HepG2 (cell line): ENCODE measurements around the gene SLC16A14. TPM values are rescaled to one million over a fixed set of nuclear protein-coding genes. Genes with fewer than 3 reads are reported as not detected.

ENCODE experiments used
- CCDC6 ChIP-seq: sonication (generic); formaldehyde crosslinking; IDR thresholded peaks from 2 replicates; pipeline ENCODE4 v1.8.1; 2022; ENCODE audit warnings: mild to moderate bottlenecking, missing genetic modification reagents, moderate library complexity
- GABPB1 ChIP-seq: IDR thresholded peaks from 2 replicates; pipeline ENCODE4 v1.6.1; 2016; ENCODE audit warnings: mild to moderate bottlenecking, missing genetic modification reagents, moderate library complexity, missing compliant biosample characterization
- RXRB ChIP-seq: IDR thresholded peaks from 2 replicates; pipeline ENCODE4 v1.6.1; 2016; ENCODE audit warnings: borderline replicate concordance, missing genetic modification reagents, missing compliant biosample characterization
- SALL1 ChIP-seq: sonication (generic); formaldehyde crosslinking; IDR thresholded peaks from 2 replicates; pipeline ENCODE4 v1.8.0; 2022; ENCODE audit warnings: mild to moderate bottlenecking, missing genetic modification reagents
- SRF ChIP-seq: IDR thresholded peaks from 2 replicates; pipeline ENCODE4 v1.6.1; 2011; ENCODE audit warnings: mild to moderate bottlenecking, low read depth, low read length, moderate library complexity
- SRSF4 ChIP-seq: fragments of 200-400 bp; formaldehyde crosslinking; IDR thresholded peaks from one replicate; pipeline ENCODE4 v1.6.1; 2018; ENCODE audit warnings: mild to moderate bottlenecking, low read depth, low read length, moderate library complexity; ENCODE audit not compliant: poor library complexity, severe bottlenecking
- SRY ChIP-seq: sonication (generic); formaldehyde crosslinking; IDR thresholded peaks from 2 replicates; pipeline ENCODE4 v1.8.0; 2022; ENCODE audit warnings: mild to moderate bottlenecking, missing genetic modification reagents
- ZFP62 ChIP-seq: sonication (generic); formaldehyde crosslinking; IDR thresholded peaks from 2 replicates; pipeline ENCODE4 v1.4.0; 2020; ENCODE audit warnings: missing genetic modification reagents
- ZNF207 ChIP-seq: fragments of 450-650 bp; IDR thresholded peaks from 2 replicates; pipeline ENCODE4 v1.6.1; 2016; ENCODE audit warnings: antibody characterized with exemption, borderline replicate concordance
- ZNF7 ChIP-seq: IDR thresholded peaks from 2 replicates; pipeline ENCODE4 v1.6.1; 2016; ENCODE audit warnings: missing biosample characterization, missing genetic modification reagents
- ZNF747 ChIP-seq: sonication (generic); formaldehyde crosslinking; IDR thresholded peaks from 2 replicates; pipeline ENCODE4 v1.8.1; 2023; ENCODE audit warnings: missing genetic modification reagents, mild to moderate bottlenecking, borderline replicate concordance
- ZNF83 ChIP-seq: sonication (generic); formaldehyde crosslinking; IDR thresholded peaks from 2 replicates; pipeline ENCODE4 v1.4.0; 2020; ENCODE audit warnings: missing genetic modification reagents, mild to moderate bottlenecking, borderline replicate concordance
- polyA plus RNA-seq, 8 experiments: library from polyadenylated mRNA; depleted of rRNA in 3 of 8; stranded (reverse) in 7 of 8; unstranded in 1 of 8; fragments of >200 nt; fragmentation: Illumina TruSeq in 4 of 8; extraction: Trizol in 4 of 8; gene quantifications; 2 replicates each; pipeline versions ENCODE4 v1.2.1 to v1.2.3, GENCODE V29; 2011 to 2016; ENCODE audit warnings: low read depth in 4 of 8, missing spikeins in 1 of 8, mixed read lengths in 1 of 8; ENCODE audit not compliant: insufficient read depth in 1 of 8
- total RNA-seq, 5 experiments: library from RNA; depleted of rRNA; stranded (reverse); fragments of >200 nt; fragmentation: Illumina TruSeq; extraction: Trizol; gene quantifications; 2 replicates each; pipeline ENCODE4 v1.2.3, GENCODE V29; 2016; ENCODE audit warnings: low read depth in 1 of 5
- TF ChIP-seq, protein P1 (sequence below): sonication (generic); formaldehyde crosslinking; IDR thresholded peaks from 2 replicates; pipeline ENCODE4 v1.4.0; 2020; ENCODE audit warnings: missing genetic modification reagents
- TF ChIP-seq, protein P2 (sequence below): sonication (generic); formaldehyde crosslinking; IDR thresholded peaks from 2 replicates; pipeline ENCODE4 v1.4.0; 2020; ENCODE audit warnings: mild to moderate bottlenecking, missing genetic modification reagents
- TF ChIP-seq, protein P3 (sequence below): sonication (generic); formaldehyde crosslinking; IDR thresholded peaks from 2 replicates; pipeline ENCODE4 v1.4.0; 2020; ENCODE audit warnings: mild to moderate bottlenecking, missing genetic modification reagents, borderline replicate concordance
- TF ChIP-seq, protein P4 (sequence below): sonication (generic); formaldehyde crosslinking; IDR thresholded peaks from 2 replicates; pipeline ENCODE4 v1.4.0; 2020; ENCODE audit warnings: missing genetic modification reagents
- TF ChIP-seq, protein P5 (sequence below): sonication (generic); formaldehyde crosslinking; IDR thresholded peaks from 2 replicates; pipeline ENCODE4 v1.5.1; 2020; ENCODE audit warnings: mild to moderate bottlenecking, missing genetic modification reagents, moderate library complexity

Gene SLC16A14
- total and polyA plus RNA-seq, 2 of the 13 experiments (the other 11 are each of a cell fraction or from before 2014, with no cell fraction given): 0.05 TPM; not detected in 1

DNA sequence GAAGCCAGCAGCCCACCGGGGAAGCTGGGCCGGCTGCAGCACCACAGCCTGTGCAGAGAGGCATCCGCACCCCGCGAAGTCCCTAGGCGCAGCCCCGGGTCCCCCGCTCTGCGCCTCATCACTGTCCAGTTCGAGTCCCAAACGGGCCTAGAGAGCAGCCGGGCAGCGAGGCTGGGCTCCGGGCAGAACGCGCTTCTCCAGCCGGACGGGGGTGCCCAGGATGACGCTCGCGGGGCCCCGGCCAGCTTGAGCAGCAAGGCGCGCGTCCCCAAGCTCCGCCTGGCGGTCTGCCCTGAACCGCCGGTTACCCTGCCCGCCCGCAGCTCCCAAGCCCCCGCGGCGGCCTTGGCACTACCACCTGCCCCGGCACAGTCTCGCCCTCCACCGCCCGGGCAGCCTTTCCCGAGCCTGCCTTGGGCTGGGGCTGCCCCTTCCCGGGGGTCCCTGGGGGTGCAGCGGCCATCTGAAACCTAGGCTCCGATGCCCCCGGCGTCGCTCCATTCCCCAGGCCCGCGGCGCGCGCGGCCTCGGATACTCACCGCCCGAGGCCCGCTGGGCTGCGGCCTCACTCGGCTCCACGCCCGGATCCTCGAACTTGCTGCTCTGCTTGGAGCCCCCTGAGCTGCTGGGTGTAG, 591 bp downstream of the SLC16A14 start (continued):
- TF ChIP-seq ZNF83 (no peak), RXRB (CRISPR knock-in tag) (no peak), ZFP62 (no peak), SALL1 (peak; percentile 18; the same call in 1 of the 2 replicates), ZNF7 (CRISPR knock-in tag) (no peak), ZNF207 (no peak), ZNF747 (no peak), SRF (no peak), GABPB1 (CRISPR knock-in tag) (no peak), CCDC6 (CRISPR knock-in tag) (no peak), SRSF4 (no peak), SRY (no peak)
- TF ChIP-seq, protein P1, sequence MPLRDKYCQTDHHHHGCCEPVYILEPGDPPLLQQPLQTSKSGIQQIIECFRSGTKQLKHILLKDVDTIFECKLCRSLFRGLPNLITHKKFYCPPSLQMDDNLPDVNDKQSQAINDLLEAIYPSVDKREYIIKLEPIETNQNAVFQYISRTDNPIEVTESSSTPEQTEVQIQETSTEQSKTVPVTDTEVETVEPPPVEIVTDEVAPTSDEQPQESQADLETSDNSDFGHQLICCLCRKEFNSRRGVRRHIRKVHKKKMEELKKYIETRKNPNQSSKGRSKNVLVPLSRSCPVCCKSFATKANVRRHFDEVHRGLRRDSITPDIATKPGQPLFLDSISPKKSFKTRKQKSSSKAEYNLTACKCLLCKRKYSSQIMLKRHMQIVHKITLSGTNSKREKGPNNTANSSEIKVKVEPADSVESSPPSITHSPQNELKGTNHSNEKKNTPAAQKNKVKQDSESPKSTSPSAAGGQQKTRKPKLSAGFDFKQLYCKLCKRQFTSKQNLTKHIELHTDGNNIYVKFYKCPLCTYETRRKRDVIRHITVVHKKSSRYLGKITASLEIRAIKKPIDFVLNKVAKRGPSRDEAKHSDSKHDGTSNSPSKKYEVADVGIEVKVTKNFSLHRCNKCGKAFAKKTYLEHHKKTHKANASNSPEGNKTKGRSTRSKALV (CRISPR knock-in tag): peak; percentile 95
- TF ChIP-seq, protein P2, sequence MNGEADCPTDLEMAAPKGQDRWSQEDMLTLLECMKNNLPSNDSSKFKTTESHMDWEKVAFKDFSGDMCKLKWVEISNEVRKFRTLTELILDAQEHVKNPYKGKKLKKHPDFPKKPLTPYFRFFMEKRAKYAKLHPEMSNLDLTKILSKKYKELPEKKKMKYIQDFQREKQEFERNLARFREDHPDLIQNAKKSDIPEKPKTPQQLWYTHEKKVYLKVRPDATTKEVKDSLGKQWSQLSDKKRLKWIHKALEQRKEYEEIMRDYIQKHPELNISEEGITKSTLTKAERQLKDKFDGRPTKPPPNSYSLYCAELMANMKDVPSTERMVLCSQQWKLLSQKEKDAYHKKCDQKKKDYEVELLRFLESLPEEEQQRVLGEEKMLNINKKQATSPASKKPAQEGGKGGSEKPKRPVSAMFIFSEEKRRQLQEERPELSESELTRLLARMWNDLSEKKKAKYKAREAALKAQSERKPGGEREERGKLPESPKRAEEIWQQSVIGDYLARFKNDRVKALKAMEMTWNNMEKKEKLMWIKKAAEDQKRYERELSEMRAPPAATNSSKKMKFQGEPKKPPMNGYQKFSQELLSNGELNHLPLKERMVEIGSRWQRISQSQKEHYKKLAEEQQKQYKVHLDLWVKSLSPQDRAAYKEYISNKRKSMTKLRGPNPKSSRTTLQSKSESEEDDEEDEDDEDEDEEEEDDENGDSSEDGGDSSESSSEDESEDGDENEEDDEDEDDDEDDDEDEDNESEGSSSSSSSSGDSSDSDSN (CRISPR knock-in tag): 0 out of 2 replicates have a peak, but pooled peaks have one; percentile 18
- TF ChIP-seq, protein P3, sequence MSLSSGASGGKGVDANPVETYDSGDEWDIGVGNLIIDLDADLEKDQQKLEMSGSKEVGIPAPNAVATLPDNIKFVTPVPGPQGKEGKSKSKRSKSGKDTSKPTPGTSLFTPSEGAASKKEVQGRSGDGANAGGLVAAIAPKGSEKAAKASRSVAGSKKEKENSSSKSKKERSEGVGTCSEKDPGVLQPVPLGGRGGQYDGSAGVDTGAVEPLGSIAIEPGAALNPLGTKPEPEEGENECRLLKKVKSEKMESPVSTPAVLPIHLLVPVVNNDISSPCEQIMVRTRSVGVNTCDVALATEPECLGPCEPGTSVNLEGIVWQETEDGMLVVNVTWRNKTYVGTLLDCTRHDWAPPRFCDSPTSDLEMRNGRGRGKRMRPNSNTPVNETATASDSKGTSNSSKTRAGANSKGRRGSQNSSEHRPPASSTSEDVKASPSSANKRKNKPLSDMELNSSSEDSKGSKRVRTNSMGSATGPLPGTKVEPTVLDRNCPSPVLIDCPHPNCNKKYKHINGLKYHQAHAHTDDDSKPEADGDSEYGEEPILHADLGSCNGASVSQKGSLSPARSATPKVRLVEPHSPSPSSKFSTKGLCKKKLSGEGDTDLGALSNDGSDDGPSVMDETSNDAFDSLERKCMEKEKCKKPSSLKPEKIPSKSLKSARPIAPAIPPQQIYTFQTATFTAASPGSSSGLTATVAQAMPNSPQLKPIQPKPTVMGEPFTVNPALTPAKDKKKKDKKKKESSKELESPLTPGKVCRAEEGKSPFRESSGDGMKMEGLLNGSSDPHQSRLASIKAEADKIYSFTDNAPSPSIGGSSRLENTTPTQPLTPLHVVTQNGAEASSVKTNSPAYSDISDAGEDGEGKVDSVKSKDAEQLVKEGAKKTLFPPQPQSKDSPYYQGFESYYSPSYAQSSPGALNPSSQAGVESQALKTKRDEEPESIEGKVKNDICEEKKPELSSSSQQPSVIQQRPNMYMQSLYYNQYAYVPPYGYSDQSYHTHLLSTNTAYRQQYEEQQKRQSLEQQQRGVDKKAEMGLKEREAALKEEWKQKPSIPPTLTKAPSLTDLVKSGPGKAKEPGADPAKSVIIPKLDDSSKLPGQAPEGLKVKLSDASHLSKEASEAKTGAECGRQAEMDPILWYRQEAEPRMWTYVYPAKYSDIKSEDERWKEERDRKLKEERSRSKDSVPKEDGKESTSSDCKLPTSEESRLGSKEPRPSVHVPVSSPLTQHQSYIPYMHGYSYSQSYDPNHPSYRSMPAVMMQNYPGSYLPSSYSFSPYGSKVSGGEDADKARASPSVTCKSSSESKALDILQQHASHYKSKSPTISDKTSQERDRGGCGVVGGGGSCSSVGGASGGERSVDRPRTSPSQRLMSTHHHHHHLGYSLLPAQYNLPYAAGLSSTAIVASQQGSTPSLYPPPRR (CRISPR knock-in tag): no peak
- TF ChIP-seq, protein P4, sequence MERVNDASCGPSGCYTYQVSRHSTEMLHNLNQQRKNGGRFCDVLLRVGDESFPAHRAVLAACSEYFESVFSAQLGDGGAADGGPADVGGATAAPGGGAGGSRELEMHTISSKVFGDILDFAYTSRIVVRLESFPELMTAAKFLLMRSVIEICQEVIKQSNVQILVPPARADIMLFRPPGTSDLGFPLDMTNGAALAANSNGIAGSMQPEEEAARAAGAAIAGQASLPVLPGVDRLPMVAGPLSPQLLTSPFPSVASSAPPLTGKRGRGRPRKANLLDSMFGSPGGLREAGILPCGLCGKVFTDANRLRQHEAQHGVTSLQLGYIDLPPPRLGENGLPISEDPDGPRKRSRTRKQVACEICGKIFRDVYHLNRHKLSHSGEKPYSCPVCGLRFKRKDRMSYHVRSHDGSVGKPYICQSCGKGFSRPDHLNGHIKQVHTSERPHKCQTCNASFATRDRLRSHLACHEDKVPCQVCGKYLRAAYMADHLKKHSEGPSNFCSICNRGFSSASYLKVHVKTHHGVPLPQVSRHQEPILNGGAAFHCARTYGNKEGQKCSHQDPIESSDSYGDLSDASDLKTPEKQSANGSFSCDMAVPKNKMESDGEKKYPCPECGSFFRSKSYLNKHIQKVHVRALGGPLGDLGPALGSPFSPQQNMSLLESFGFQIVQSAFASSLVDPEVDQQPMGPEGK (CRISPR knock-in tag): no peak
- TF ChIP-seq, protein P5, sequence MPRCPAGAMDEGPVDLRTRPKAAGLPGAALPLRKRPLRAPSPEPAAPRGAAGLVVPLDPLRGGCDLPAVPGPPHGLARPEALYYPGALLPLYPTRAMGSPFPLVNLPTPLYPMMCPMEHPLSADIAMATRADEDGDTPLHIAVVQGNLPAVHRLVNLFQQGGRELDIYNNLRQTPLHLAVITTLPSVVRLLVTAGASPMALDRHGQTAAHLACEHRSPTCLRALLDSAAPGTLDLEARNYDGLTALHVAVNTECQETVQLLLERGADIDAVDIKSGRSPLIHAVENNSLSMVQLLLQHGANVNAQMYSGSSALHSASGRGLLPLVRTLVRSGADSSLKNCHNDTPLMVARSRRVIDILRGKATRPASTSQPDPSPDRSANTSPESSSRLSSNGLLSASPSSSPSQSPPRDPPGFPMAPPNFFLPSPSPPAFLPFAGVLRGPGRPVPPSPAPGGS: no peak
